ENCODE results near the gene PROS1.

The PROS1 gene
- total RNA-seq, result 0.15 to 0.52 reads per million in 2 donors

DNA sequence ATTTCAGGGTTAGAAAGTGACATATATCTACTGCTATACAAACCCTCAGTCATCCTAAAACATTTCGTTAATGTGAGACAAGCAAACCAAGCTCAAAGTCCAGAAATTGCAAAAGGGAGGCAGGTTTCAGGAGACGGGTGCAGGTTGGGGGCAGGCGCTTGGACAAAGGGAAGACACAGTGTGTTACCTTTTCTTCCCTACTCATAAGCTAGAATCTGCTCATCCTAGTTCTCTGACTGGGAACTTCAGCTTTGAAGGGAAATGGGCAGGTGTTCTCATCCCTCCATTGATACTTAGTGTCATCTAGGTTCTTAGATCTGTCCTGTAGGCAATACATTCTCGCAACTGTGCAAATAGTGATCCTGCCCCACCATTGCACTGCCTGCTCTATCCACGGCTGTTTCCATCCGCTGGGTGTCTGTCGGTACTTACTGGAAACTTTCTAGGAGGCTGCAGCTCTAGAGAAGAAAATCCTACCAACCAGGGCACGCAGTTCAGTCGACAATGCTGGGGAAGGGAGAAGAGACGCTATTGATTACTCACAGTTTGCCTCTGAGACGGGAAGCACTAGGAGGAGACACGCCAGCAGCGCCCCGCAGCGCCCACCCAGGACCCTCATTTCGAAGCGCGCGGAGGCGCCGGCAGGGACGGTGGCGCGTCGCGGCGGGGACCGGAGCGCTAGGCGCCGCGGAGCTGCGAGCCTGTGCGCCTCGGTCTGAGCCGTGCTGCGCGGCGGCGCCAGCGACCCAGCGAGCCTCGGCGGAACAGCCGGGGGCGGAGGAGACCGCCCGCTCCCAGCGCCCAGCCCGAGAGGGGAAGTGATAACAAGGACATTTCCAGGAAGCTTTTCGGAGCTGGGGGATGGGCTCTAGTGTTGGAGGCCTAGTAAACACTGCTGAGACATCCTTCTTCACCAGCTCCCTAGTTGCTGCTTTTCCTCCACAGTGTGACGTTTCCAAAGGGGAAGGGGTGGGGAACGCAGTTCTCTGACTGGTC lies at the start of gene PROS1:
TSS of gene PROS1 (minus strand) at position 766 of the 996 bp plus-strand sequence. CDS start at position 619, 147 bp downstream.
- DNase-seq, result peak; percentile 22

DNA sequence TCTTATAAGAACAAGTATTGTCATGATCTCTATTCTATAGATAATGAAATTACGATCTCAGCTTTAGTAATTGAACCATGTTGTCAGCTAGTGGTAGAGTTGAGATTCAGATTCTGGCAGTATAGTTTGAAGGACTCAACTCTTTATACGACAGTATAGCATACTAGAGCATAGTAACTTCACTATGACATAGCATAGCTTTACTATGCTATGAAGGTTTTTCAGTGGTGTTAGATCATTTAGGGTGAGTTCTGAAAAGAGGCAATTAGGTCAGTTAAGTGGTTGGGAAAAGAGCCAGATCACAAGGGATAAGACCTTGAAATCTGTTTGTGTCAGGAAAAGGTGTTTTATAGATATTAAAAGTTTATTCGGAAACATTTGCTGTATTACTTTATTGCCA lies 46.6 kb upstream of the PROS1 start:
- no peak for DNase-seq

DNA sequence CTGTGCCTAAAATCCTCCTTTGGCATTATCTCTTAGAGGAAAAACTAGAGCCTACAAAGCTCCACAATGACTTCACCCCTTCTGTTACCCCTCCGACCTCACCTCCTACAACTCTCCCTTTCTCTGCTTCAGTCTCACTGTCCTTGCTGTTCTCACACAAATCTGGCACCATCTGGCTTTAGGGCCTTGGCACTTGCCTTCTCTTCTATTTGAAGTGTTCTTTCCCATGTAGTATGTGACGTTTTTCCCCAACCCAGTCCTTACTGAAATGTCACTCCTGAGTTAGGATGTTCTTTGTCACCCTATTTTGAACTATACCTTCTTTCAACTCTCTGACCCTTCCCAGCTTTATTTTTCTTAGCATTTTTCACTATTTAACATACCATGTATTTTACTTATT lies 46.0 kb upstream of the PROS1 start:
- DNase-seq, result no peak

DNA sequence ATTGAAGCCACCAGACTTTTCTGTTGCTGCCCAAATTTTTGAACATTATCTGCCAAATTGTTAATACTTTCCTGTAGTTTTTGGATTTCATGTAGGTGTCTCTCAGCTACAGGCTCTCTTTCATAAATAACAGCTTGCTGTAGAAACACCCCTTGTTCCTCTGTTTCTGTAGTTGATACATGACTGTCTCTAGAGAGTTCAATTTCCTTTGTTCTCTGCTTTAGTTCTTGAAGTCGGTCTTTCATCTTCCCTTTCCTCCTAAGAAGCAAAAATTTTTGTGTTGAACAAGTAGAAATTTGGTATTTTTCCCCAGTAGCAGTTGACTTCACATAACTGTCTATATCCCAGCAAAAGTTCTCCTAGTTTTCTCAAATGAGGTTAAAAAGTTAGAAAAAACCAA lies 41.3 kb upstream of the PROS1 start:
- no peak for DNase-seq

DNA sequence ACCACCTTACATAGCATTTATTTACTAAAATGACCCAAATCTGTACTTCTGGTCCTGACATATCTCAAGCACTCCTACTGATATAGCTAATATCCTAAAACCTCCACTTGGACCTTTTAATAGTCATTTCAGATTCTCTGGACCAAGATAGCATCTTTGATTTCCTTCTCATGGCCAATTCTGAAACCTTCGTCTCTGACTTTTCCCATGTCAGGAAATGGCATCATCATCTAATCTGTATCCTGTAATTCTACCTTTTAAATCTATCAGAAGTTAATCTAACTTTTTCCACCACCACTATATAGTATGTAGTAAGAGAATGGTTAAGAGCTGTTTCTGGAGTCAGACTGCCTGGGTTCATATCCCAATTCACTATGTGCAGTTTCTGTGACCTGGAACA lies 38.5 kb upstream of the PROS1 start:
- no peak for DNase-seq

DNA sequence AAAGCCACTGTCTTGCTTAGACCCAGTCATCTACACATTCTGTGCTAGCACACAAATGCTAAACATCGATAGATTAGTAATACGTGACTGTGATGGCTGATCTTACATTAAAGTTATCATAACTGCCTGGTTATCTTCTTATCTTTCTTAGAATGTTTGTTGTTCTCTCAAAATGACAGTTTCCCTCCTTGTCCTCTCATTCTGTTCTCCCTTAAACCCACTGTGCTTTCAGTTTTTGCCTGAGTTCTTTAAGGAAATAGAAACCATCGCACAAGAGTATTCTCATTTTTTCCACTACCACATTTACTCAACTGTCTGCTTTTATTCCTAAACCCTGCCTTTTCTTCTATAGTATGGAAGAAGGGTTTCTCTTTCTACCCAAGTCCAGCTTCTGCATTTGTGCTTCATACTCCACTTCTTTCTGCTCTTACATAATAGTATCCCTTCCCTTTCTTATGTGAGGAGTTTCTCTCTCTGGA lies 37.6 kb upstream of the PROS1 start:
- no peak for DNase-seq

DNA sequence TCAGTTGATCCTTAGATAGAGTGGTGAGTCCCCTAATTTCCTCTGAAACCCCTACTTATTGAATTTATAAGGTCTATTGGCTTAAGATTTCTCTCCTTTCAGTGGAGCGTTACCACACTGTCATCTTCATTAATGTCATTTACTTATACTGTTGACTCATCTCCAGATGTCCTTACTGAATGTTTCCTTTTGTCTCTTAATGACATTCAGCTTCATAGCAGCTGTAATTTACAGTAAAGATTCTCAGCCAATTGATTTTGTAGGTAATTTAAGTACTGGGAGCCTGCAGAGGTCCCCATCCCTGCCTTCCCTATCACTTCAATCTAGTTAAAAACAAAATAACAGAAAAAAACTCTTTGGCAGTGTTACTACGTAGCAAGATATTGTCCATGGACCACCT lies 35.9 kb upstream of the PROS1 start:
- DNase-seq, result no peak

DNA sequence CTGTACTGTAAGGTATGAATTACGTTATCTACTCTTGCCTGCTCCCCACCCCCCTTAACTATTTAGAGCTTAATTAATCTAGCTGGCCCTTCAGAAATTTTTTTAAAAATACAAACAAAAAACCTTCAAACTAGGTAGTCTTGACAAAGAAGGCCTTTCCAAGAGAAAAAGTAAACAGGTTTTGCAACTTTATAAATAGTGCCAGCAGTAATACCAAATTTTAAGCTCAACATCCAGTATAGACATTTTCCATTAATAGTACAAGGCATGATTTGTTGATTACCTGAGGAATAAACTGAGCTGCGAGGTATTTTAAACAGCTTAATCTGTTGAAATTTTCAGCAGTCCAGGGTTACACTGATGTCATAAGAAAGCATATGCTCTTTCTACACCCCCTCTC lies 34.6 kb upstream of the PROS1 start:
- no peak for DNase-seq

DNA sequence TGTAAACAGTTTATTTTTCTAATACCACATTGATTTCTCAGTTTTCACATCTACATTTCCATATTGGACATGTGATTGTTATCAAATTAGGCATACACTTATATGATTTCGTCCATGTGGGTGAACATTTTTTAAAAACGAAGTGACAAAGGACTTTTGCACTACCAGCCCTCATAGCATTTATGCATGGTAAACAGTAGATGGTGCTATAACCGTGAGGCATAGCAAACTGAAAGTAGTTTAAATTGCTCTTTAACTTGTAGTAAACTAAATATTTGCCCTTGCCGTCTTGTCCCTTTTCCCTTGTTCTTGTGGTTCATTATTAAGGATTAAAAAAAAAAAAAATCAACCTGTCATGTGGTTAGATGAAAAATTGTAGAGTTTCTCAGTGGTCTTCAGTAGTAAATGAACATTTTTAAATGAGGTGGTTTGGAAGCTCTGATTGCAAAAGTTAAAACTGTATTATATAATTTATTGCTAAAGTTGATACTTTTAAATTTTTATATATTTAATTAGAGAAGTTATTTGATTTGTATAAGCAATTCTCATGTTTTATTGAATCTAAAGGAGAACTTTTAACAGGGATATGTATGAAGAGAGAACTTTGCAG lies 30.7 kb upstream of the PROS1 start:
- no peak for DNase-seq

DNA sequence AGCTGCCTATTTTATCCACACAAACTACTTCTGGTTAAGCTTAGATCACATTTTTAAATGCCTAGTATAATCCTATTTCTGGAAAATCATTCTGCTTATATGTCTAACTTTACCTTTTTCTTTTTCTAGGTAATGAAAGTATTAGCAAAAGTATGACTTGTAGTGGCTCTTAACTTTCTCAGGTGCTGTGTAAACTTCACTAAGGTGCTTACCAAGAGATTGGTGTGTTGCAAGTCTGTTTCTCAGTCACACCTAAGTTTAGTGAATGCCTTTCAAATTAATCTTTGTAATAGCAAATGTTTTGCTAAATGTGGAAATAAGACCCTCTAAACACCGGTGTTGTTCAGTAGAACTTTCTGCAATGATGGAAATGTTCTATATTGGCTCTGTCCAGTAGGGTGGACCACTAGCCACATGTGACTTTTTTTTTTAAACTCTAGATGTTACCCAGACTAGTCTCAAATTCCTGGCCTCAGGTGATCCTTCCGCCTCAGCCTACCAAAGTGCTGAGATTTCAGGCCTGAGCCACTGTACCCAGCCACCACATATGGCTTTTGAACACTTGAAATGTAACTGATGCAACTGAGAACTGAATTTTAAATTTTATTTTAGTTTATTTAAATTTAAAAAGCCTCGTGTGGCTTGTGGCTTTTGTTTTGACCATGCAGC lies 28.3 kb upstream of the PROS1 start:
- no peak for DNase-seq

DNA sequence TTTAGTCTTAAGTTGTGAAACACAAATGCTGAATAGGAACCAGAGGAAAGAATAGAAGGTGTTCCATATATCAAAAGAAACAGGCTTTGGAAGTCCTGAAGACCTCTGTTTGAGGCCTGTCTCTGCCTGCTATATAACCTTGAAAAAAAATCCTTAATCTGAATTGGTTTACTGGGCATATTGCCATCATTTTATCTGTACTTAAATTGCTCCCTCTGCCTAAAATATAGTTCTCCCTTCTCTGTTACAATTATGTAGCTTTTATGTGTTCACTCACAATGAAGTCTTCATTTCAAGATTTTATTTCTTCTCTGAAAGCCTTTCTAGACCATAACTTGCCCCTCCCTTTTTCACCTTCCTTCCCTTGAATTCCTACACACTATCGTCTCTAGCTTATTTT lies 27.5 kb upstream of the PROS1 start:
- DNase-seq, result no peak

DNA sequence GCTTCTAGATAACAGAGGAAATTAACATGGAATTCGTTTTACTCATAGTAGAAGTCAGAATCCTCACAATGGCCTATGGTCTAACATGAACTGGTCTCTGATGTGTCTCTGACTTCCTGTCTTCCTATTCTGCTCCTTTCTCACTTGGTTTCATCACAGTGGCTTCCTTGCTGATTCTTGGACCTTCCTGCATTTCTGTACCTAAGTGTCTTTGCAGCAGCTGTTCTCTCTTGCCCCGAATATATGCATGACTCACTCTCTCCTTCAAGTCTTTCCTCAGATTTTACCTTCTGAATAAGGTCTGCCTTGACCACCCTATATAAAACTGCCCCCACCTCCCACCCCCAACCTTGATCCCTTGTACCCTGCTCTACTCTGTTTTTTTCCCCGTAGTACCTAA lies 20.4 kb upstream of the PROS1 start:
- DNase-seq, result no peak

DNA sequence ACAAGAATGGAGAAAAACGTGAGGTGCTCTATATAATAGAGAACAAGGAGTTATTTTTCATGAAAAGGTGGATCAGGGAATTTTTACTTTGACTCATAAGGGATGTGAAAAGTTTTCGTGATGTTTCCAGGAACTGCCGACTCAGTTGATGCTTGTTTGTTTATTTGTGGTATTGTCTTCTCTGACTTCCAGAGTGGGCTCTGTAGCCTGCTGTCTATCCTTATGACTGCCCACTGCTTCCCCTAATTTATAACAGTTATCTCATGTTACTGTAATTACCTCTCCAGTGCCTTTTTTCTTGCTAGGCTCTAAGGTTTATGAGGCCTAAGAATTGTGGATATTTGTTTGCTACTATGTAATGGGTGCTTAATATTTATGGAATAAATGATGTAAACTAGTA lies 18.5 kb upstream of the PROS1 start:
- no peak for DNase-seq

DNA sequence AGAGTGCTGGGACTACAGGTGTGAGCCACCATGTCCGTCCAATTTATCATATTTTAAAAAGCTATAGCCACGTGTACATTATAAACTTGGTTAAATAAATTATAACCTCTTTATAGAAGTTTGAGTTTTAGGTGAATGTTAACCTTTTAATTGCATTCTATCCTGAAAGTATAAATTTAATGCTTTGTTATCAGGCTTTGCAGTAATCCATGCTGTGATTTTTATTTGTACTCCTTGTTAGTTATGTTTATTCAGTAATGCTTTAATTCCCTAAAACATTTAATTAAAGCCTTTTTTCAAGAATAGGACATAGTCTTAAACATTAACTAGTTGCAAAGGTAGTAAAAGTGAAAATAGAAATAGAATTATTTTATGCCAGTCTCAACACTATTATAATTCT lies 17.9 kb upstream of the PROS1 start:
- DNase-seq, result no peak

DNA sequence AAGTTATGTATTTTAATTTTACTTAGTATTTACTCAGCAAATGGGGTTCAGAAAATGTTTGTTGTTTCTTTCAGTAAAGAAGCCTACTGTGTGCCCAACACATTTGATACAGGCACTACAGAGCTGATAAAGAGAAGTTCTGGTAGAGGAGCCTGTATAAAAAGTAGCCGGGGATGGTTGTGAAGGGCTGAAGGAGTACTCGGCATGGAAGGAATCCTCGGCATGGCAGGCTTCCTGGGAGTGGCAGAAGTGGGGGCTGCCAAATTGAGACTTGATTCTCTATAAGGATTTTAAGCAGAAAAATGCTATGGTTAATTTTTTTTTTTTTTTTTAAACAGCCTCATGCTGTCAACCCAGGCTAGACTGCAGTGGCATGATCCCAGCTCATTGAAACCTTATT lies 15.5 kb upstream of the PROS1 start:
- no peak for DNase-seq

DNA sequence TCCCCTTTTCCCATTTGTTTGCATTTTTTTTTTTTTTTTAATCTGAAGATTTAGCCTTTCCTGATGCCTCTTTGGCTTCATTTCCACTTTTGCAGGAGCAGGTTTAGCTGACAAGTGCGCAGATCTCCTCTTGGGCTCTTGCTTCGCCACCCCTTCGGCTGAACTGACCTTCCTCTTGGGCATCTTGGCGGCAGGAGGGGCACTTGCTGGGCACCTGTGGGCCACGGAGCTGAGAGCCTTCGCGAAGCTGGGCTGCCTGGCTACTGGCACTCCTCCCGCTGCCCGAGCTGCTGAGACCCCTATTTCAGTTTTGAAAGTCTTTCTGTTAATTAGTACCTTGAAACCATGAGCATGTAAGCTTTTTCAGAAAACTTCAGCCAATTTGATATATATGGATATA lies 15.1 kb upstream of the PROS1 start:
- DNase-seq, result no peak

DNA sequence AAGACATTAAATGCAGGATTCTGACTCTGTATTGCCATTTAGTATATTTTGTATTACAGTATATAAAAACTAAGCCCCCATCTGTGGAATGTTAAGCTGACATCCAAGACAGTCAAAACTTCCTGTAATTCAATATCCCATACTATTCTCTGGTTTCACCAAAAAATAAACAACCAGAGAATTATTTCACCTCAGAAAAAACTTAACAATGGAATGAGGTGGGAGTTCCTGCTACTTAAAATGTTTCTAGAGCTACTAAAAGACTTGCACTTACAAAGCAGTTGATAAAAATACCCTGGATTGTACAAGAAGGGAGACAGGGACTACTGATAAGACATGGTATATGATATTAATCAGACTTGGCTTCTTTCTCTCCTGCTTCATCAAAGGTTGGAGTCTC lies 14.6 kb upstream of the PROS1 start:
- no peak for DNase-seq

DNA sequence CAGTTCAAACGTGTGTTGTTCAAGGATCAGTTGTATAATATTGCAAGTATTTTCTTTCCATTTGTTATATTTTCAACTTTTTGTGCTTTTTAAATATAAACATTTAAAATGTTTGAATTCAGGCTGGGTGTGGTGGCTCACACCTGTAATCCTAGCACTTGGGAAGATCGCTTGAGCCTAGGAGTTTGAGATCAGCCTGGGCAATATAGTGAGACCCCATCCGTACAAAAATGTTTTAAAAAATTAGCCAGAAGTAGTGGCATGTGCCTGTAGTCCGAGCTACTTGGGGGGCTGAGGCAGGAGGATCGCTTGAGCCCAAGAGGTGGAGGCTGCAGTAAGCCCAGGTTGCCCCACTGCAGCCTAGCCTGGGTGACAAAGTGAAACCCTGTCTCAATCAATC lies 10.9 kb upstream of the PROS1 start:
- no peak for DNase-seq

DNA sequence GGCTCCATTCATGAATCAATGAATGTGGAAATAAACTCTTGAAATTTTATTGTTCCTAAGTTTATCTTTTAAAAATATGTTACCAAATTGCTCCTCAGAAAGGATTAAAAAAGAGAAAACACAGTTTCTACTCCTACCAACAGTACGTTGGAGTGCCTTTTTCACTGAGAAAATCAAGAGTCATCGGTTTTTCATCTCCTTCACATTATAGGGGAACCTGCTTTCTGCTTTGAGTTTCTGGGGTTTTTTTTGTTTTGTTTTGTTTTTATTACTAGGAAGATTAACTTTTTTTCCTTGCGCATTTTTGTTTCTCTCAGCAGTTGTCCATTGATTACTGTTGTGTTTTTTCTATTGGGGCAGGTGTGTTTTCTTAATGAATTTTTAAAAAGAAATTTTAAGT lies 9.7 kb upstream of the PROS1 start:
- no peak for DNase-seq

DNA sequence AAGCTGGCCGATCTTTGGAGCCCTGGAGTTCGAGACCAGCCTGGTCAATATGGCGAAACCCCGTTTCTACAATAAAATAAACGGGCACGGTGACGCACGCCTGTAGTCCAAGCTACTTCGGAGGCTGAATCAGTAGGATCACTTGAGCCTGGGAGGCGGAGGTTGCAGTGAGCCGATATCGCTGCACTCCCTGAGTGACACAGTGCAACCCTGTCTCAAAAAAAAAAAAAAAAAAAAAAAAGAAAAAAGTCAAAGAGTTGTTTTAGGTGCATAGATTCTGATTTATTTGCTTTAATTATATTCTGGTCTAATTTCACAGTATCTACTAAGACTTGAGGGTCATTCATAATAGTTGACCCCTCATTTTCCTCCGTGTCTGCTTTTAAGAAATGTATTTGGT lies 8.0 kb upstream of the PROS1 start:
- no peak for DNase-seq

DNA sequence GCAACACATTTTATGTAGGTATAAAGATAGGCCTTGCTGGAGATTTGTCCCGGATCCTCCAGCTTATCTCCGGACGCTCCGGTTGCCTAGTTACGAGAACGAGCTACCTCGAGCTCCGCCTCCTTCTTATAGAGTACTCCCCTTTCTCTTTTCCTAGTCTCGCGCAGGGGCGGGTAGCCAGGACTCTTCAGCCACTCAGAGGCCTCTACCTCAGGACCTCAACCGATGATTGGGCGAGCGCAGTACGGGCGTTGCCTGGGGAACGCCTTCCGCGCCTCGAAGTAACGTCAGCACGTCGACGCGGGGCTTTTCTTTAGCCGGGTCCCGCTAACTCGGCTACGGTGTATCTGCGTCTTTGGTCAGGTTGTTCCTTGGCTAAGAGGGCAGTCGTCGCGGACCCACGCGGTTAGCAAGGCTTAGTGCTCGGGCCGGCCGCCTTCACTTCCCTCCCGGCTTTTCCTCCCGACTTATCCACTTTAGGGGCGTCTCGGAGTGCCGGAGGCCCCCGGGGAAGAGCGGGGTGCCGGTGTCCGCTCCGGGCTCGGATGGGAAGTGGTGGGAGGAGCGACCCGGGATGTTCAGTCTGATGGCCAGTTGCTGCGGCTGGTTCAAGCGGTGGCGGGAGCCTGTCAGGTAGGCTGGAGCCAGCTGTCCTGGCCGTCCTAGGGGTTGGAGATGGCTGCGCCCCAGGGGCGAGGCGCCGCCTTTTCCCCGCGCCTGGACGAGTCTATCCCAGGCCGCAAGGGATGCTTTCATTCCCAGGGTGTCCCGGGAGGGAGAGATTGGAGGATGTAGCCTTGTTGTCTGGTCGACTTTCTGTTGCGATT lies 6.4 kb upstream of the PROS1 start, which contains the start of gene ARL13B:
TSS of gene ARL13B (plus strand) at position 306 of the 827 bp plus-strand sequence. CDS start at position 575, 269 bp downstream.
- DNase-seq, result peak; percentile 66

DNA sequence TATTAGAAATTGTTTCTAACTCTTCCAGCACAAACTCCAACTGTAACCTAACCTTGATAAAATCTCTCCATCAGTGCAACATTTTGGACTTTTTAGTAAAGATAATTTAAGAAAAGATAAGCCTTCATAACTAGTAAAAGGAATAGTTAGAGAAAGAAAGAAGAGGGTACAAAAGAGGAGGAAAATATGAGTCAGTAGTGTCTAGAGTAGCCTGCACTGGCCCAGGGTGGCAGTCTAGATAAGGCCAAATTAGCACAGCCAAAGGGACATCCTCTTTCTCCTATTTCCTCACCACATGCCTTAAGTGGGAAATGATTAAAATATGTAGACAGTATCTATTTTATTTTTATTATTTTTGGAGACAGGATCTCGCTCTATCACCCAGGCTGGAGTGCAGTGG lies 3.7 kb downstream of the PROS1 start:
- no peak for DNase-seq

DNA sequence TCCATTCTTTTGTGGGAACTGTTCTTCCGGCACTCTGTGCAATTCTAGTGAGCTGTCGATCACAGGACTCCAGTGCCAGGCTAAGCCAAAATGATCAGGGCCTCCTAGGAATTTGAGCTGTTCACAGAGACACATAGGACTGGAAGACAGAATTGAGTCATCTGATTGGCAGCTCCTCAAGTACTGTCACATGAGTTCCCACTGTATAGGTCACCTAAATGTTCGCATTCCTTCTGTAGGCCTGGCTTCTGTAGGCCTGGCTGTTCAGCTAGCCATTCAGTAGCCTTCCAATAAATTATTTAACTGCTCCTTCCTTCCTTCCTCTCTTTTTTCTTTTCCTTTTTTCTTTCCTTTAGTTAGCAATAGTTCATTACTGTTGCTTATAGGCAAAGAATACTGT lies 4.3 kb downstream of the PROS1 start:
- no peak for DNase-seq

Data from activated gamma-delta T cell (primary cell).